Karpas-422 (cell line): ENCODE results near the gene FBXO33. TPM values are rescaled to one million over a fixed set of nuclear protein-coding genes. Genes with fewer than 3 reads are reported as not detected.

Source experiments
- DNase-seq: peaks from one replicate; pipeline ENCODE4 v3.0.0-alpha.2; 2015
- H2AFZ ChIP-seq: fragments of 200-600 bp; sonication (generic); 2 replicates; pipeline ENCODE4 v1.6.1; 2014; ENCODE audit warnings: antibody characterized with exemption, low read length, mixed read lengths
- H3K27ac ChIP-seq: fragments of 200-600 bp; sonication (generic); 2 replicates; pipeline ENCODE4 v1.5.1; 2014; ENCODE audit warnings: mild to moderate bottlenecking, low read length, moderate library complexity
- H3K27me3 ChIP-seq: fragments of 200-600 bp; sonication (generic); 2 replicates; pipeline ENCODE4 v1.6.1; 2014; ENCODE audit warnings: low read length, mixed read lengths
- H3K36me3 ChIP-seq: fragments of 200-600 bp; sonication (generic); 2 replicates; pipeline ENCODE4 v1.6.1; 2014; ENCODE audit warnings: low read length, mixed read lengths; ENCODE audit not compliant: insufficient read depth
- H3K4me1 ChIP-seq: fragments of 200-600 bp; sonication (generic); 2 replicates; pipeline ENCODE4 v1.6.1; 2014; ENCODE audit warnings: mild to moderate bottlenecking, low read length, mixed read lengths
- H3K4me2 ChIP-seq: fragments of 200-600 bp; sonication (generic); 2 replicates; pipeline ENCODE4 v1.6.1; 2014; ENCODE audit warnings: low read length, low read depth, mild to moderate bottlenecking; ENCODE audit not compliant: poor library complexity, severe bottlenecking
- H3K4me3 ChIP-seq: fragments of 200-600 bp; sonication (generic); 2 replicates; pipeline ENCODE4 v1.5.1; 2014; ENCODE audit warnings: mild to moderate bottlenecking, antibody characterized with exemption, low read length, mixed read lengths
- H3K79me2 ChIP-seq: fragments of 200-600 bp; sonication (generic); 2 replicates; pipeline ENCODE4 v1.6.1; 2014; ENCODE audit warnings: mild to moderate bottlenecking, low read length, mixed read lengths
- H3K9ac ChIP-seq: fragments of 200-600 bp; sonication (generic); 2 replicates; pipeline ENCODE4 v1.6.0; 2014; ENCODE audit warnings: low read length
- H3K9me2 ChIP-seq: fragments of 200-600 bp; sonication (generic), shearing (Covaris generic); replicated peaks from 2 replicates; pipeline ENCODE4 v1.6.0; 2014; ENCODE audit warnings: mild to moderate bottlenecking, low read length, moderate library complexity; ENCODE audit not compliant: insufficient read depth
- H3K9me3 ChIP-seq: fragments of 300-700, 200-600 bp; sonication (generic); 2 replicates; pipeline ENCODE4 v1.6.1; 2014; ENCODE audit warnings: low read length, mixed read lengths
- H4K20me1 ChIP-seq: fragments of 200-600 bp; sonication (generic); 2 replicates; pipeline ENCODE4 v1.6.1; 2014; ENCODE audit warnings: mild to moderate bottlenecking, antibody characterized with exemption, low read length, low read depth; ENCODE audit not compliant: insufficient read depth
- total RNA-seq: library from RNA; depleted of rRNA; stranded (reverse); fragments of >200 nt; shearing (Covaris generic); gene quantifications from 2 replicates; pipeline ENCODE4 v1.2.3, GENCODE V29; 2014; ENCODE audit warnings: low replicate concordance

The FBXO33 gene
- total RNA-seq, 1 experiment from 2014 or later, result 35.3 TPM

- no peaks in the 10 kb centered on the region for H3K4me1 ChIP-seq
Observed at GRCh38 chr14:39454906-39455539, 22.8 kb upstream of the FBXO33 start.

GRCh38 chr14:39452680-39453079, 20.4 kb upstream of the FBXO33 start:
- H3K9me2 ChIP-seq, result no peaks in the 10 kb centered on the region
- H3K27me3 ChIP-seq, result no peaks in the 10 kb centered on the region
- H3K4me3 ChIP-seq, result no peak overlapping the region
- no peaks in the 10 kb centered on the region for H3K9me3 ChIP-seq
- no peak overlapping the region for H3K27ac ChIP-seq
- DNase-seq, result no peak
- no peaks in the 10 kb centered on the region for H3K79me2 ChIP-seq
- H3K4me1 ChIP-seq, result no peaks in the 10 kb centered on the region
- no peaks in the 10 kb centered on the region for H3K36me3 ChIP-seq
- H2AFZ ChIP-seq, result no peak overlapping the region
- no peak overlapping the region for H3K9ac ChIP-seq
- H4K20me1 ChIP-seq, result no peaks in the 10 kb centered on the region
- H3K4me2 ChIP-seq, result no peak overlapping the region

More at GRCh38 chr14:39454906-39455539, 22.8 kb upstream of the FBXO33 start:
- no peaks in the 10 kb centered on the region for H4K20me1 ChIP-seq
- H3K9me2 ChIP-seq, result no peaks in the 10 kb centered on the region
- H2AFZ ChIP-seq, result no peak overlapping the region
- H3K9ac ChIP-seq, result no peak overlapping the region
- no peaks in the 10 kb centered on the region for H3K27me3 ChIP-seq
- no peak overlapping the region for H3K4me2 ChIP-seq
- no peaks in the 10 kb centered on the region for H3K36me3 ChIP-seq
- H3K27ac ChIP-seq, result no peak overlapping the region
- H3K9me3 ChIP-seq, result no peaks in the 10 kb centered on the region
- no peaks in the 10 kb centered on the region for H3K79me2 ChIP-seq
- DNase-seq, result no peak
- no peak overlapping the region for H3K4me3 ChIP-seq

GRCh38 chr14:39451811-39452210, 19.6 kb upstream of the FBXO33 start:
- Histone ChIP-seq H3K27me3 (no peaks in the 10 kb centered on the region), H3K4me3 (no peak overlapping the region), H3K36me3 (no peaks in the 10 kb centered on the region), H3K9me3 (no peaks in the 10 kb centered on the region), H3K4me2 (no peak overlapping the region), H4K20me1 (no peaks in the 10 kb centered on the region), H3K4me1 (no peaks in the 10 kb centered on the region), H3K27ac (no peak overlapping the region), H2AFZ (no peak overlapping the region), H3K9ac (no peak overlapping the region), H3K79me2 (no peaks in the 10 kb centered on the region), H3K9me2 (no peaks in the 10 kb centered on the region)
- DNase-seq, result no peak

GRCh38 chr14:39447175-39447661, 15.0 kb upstream of the FBXO33 start:
- no peaks in the 10 kb centered on the region for H3K79me2 ChIP-seq
- no peak overlapping the region for H3K9ac ChIP-seq
- no peak overlapping the region for H3K4me2 ChIP-seq
- H3K9me3 ChIP-seq, result no peaks in the 10 kb centered on the region
- no peaks in the 10 kb centered on the region for H3K9me2 ChIP-seq
- no peaks in the 10 kb centered on the region for H3K27me3 ChIP-seq
- H2AFZ ChIP-seq, result no peak overlapping the region
- no peaks in the 10 kb centered on the region for H4K20me1 ChIP-seq
- DNase-seq, result no peak
- no peak overlapping the region for H3K4me3 ChIP-seq
- no peaks in the 10 kb centered on the region for H3K4me1 ChIP-seq
- H3K36me3 ChIP-seq, result no peaks in the 10 kb centered on the region
- no peak overlapping the region for H3K27ac ChIP-seq

- Histone ChIP-seq H3K9ac (no peak overlapping the region), H2AFZ (no peak overlapping the region), H3K4me2 (no peak overlapping the region), H3K27me3 (no peaks in the 10 kb centered on the region), H3K79me2 (no peaks in the 10 kb centered on the region), H3K27ac (no peak overlapping the region), H3K36me3 (no peaks in the 10 kb centered on the region), H3K4me3 (no peak overlapping the region), H4K20me1 (no peaks in the 10 kb centered on the region), H3K9me2 (no peaks in the 10 kb centered on the region), H3K4me1 (no peaks in the 10 kb centered on the region), H3K9me3 (no peaks in the 10 kb centered on the region)
- DNase-seq, result no peak
Observed at GRCh38 chr14:39446131-39446744, 14.0 kb upstream of the FBXO33 start.

GRCh38 chr14:39442293-39442692, 10.1 kb upstream of the FBXO33 start:
- Histone ChIP-seq H4K20me1 (no peaks in the 10 kb centered on the region), H3K4me2 (no peak overlapping the region), H3K9me2 (no peaks in the 10 kb centered on the region)

GRCh38 chr14:39441805-39442204, 9.6 kb upstream of the FBXO33 start:
- Histone ChIP-seq H3K4me2 (no peak overlapping the region), H3K9me3 (no peaks in the 10 kb centered on the region), H3K27ac (no peak overlapping the region), H3K27me3 (no peaks in the 10 kb centered on the region), H4K20me1 (no peaks in the 10 kb centered on the region), H3K9me2 (no peaks in the 10 kb centered on the region), H3K4me3 (no peak overlapping the region), H2AFZ (no peak overlapping the region), H3K4me1 (no peaks in the 10 kb centered on the region), H3K9ac (no peak overlapping the region), H3K36me3 (no peaks in the 10 kb centered on the region), H3K79me2 (no peaks in the 10 kb centered on the region)
- no peak for DNase-seq

More at GRCh38 chr14:39442293-39442692, 10.1 kb upstream of the FBXO33 start:
- no peak for DNase-seq
- no peaks in the 10 kb centered on the region for H3K36me3 ChIP-seq
- H3K79me2 ChIP-seq, result no peaks in the 10 kb centered on the region
- H2AFZ ChIP-seq, result no peak overlapping the region
- no peak overlapping the region for H3K4me3 ChIP-seq
- H3K9me3 ChIP-seq, result no peaks in the 10 kb centered on the region
- no peaks in the 10 kb centered on the region for H3K4me1 ChIP-seq
- no peak overlapping the region for H3K9ac ChIP-seq
- H3K27me3 ChIP-seq, result no peaks in the 10 kb centered on the region
- H3K27ac ChIP-seq, result no peak overlapping the region

GRCh38 chr14:39440975-39441374, 8.7 kb upstream of the FBXO33 start:
- H3K4me3 ChIP-seq, result no peak overlapping the region

More at GRCh38 chr14:39440975-39441374, 8.7 kb upstream of the FBXO33 start:
- Histone ChIP-seq H3K27ac (no peak overlapping the region), H3K4me2 (no peak overlapping the region), H3K27me3 (no peaks in the 10 kb centered on the region), H3K9me3 (no peaks in the 10 kb centered on the region), H3K36me3 (no peaks in the 10 kb centered on the region), H3K4me1 (no peaks in the 10 kb centered on the region), H4K20me1 (no peaks in the 10 kb centered on the region), H2AFZ (no peak overlapping the region), H3K79me2 (no peaks in the 10 kb centered on the region), H3K9ac (no peak overlapping the region), H3K9me2 (no peaks in the 10 kb centered on the region)
- DNase-seq, result no peak
